ENCODE data around the gene IL1F10.

The IL1F10 gene

DNA sequence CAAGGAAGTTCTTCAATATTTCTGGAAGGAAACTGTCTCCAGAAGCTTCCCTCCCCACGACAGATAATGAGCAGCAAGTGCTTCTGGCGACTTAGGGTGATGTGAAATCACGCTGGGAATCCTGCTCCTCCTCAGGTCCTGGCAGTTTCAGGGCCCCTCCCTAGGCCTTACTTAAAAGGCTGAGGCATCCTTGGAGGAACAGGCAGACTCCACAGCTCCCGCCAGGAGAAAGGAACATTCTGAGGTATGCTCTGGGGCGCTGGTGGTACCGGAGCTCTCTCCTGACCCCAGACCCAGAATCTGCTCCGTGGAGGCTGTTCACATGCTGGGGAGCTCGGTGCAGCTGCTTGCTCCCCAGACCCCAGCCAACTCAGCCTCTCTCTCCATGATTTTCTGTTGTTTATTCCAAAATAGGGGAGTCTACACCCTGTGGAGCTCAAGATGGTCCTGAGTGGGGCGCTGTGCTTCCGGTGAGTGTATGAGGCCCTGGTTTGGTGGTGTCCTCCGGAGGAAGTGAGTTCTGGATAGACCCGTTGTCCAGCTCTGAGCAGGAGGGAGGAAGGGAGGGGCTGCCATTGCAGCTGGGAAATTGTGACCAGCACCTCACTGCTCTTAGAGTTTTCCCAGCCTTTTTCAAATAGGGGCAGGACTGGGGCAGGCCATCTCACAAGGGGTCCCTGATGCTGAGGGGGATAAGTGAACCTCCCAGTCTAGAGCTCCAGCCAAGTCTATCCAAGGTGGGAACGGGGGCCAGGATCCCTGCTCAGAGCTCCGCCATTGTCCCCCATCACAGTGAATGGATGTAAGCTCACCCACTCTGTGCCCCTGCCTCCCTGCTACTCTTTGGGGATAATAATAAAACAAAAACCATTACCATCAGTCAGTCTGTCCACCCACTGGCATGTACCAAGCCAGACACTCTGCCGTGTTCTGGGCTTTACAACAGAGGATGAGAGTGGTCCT, 8.5 kb upstream of the IL1F10 start, which contains the start of gene IL36RN:
TSS of gene IL36RN (plus strand) at position 201 of the 963 bp plus-strand sequence. CDS start at position 442, 241 bp downstream.
- DNase-seq (ENCODE audit: low read depth) = no peak

DNA sequence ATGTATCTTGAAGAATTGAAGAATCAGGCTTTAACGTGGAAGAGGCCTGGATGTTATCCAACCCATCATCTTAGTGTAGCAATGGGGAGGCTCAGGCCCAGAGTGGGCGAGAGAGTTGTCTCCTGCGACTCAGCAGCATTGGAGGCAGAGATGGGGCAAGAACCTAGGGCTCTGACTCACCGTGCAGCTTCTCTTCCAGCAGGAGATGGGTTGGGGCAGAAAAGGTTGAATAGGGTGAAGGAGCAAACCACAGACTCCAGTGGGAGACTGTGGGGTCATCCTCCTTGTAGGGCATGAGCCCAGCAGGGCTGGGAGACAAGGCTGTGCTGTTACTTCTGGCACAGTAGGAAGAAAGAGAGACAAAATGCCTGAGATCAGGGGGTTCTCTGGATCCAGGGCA, 7.4 kb upstream of the IL1F10 start:
- no peak for DNase-seq (ENCODE audit: low read depth)

DNA sequence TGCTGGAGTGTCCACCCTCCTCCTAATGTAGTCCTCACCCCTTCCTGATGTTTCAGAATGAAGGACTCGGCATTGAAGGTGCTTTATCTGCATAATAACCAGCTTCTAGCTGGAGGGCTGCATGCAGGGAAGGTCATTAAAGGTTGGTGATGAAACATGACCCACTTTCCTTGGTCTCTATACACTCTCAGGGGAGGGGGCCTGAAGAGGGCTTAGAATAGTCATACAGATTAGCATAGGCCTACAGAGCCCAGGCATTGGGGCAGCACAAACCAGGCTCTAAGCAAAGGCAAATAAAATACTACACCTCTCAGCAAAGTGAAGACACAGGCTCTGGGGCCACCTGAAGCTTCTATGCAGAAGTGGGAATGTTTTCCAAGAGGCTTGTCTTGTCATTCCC, 7.0 kb upstream of the IL1F10 start:
- no peak for DNase-seq (ENCODE audit: low read depth)

DNA sequence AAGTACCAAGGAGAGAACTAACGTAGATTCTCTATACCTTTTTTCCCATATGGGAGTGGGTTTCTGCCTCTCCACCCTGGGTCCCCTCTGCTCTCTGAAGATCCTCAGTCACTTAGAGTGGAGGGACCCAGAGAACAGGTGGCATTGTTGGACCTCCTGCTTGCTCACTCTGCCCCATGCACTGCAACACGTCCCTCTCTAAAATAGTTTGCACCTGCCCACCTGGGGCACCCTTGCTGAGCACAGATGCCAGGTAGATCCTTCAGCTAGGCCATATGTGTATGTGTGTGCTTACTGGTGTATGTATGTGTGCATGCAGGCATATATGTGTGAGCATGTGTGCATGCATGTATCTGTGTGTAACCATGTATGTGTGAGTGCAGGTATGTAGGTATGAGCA, 6.5 kb upstream of the IL1F10 start:
- no peak for DNase-seq (ENCODE audit: low read depth)

DNA sequence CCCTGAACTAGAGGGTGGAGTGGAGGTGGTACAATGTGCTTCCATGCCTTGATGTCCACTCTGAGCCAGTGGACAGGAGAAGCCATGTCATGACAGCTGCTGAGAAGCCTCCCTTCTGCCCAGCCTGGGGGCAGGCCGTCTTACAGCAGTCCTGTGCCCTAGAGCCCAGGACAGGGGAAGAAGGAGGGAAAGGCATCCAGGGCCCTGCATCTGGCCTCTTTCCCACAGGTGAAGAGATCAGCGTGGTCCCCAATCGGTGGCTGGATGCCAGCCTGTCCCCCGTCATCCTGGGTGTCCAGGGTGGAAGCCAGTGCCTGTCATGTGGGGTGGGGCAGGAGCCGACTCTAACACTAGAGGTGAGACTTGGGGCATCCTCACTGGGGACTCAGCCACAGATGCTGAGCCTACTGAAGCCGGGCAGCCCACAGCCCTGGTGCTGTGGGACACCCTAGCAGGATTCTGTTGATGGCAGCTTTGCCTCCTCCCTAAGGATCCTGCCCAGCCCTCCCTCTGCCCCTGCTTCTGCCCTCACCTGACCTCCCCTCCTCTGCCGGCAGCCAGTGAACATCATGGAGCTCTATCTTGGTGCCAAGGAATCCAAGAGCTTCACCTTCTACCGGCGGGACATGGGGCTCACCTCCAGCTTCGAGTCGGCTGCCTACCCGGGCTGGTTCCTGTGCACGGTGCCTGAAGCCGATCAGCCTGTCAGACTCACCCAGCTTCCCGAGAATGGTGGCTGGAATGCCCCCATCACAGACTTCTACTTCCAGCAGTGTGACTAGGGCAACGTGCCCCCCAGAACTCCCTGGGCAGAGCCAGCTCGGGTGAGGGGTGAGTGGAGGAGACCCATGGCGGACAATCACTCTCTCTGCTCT, 5.6 kb upstream of the IL1F10 start:
- no peak for DNase-seq (ENCODE audit: low read depth)

DNA sequence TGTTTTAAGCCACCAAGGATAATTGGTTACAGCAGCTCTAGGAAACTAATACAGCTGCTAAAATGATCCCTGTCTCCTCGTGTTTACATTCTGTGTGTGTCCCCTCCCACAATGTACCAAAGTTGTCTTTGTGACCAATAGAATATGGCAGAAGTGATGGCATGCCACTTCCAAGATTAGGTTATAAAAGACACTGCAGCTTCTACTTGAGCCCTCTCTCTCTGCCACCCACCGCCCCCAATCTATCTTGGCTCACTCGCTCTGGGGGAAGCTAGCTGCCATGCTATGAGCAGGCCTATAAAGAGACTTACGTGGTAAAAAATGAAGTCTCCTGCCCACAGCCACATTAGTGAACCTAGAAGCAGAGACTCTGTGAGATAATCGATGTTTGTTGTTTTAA, 3.5 kb upstream of the IL1F10 start:
- no peak for DNase-seq (ENCODE audit: low read depth)

DNA sequence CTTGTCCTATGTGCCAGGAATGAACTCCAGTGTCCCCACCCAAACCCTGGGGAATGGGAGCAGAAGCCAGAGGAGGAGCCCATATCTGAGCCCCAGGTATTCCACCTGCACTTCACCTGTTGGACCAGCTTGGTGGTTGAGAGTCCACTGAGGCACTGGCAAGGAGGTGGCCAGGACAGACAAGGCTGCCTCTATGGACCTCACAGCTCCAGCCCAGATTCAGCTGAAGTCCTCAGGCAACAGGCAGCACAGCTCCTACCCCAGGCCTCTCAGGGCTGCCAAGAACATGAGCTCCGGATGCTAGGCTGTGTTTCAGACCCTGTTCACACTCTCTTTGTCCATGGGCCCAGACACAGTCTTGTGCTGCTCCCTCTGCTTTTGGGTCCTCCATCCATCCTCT, 2.9 kb upstream of the IL1F10 start:
- no peak for DNase-seq (ENCODE audit: low read depth)

DNA sequence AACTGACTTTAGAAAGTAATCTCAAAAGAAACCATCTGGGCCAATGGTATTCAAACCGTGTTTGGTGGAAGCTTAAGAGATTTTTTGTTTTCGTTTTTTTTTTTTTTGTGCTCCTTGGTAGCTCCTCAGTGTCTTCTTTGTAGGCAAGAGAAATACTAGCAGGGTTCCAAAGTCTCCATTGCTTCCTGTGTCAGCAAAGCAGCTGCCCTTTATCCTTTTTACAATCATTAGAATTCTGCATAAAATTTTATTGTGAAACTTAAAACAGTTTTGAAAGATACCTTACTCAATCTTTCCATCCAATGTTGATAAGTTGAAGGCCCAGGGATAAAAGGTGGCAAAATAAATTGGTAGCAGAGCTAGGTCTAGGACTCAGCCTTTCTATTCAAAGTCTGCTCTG, 479 bp downstream of the IL1F10 start:
- DNase-seq (ENCODE audit: low read depth) = no peak

DNA sequence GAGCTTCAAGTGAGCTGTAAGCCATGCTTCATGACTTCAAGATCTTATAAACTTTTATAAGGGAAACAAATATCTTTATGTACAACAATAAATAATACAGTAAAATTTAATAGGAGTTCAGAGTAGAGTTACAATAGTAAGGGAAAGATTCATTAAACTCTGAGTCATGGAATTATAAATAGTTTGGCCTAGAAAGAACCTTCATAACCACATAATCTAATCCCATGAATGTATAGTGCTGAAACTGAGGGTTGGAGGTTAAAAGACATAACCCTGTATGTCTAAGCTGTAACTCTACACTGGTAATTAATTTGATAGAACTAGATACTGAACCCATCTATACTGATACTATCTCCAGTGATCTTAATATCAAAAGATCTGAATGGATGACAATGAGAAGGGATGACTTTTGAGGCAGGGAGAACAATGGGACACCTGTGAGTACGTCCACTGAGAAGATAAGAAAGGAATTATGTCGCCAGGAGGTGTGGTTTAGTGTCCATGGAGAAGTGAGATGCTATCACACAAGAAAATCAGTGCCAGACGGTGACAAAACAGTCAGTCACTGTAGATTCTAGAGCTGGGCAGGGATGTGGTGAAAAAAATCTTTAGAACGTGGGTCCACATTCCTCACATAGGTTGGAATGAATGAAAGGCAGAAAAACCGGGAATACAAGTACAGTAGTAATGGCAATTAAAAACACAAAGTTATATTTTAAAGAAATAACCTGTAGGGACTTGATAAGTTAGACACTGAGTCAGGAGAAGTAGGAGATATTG, 1.1 kb downstream of the IL1F10 start:
- DNase-seq (ENCODE audit: low read depth) = no peak

DNA sequence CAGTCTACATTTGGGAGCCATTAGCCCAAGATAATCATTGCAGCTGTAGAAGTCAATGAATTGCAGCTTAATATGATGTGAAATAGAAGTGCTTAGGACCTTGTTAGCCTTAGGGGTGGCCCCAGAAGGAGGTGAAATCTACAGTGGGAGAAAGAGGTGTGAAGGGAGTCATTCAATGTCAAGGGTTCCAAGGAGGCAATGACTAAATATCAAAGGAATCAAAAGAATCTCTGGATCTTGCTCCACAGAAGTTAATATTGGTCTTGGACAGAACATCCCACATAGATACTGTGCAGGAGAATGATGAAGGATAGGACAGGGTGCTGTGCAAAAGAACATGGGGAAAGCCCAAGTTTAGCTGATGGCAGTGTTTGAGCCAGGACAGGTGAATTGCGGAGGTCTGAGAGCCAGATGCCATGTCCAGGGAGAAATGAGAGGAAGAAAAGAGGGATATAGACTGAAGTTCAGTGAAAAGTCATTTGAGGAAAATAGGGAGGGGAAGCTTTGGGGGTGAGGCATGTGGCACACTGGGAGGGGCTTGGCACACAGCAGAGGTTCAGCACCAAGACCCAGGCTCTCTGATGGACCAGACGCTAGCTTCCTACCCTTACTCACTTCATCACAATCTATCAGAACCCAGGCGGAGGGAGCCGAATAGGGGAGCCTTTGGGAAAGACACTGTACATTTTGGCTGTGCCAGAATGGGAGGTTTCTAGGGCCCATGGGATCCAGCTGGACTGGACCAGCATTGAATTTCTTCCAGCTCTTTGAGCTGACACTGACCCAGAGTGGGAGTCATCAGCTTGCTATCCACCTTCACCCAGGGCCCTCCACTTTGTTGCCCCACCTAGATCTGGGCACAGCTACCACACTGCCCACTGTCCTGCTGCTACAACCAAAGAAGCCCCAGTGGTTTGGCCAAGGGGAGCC, 2.2 kb downstream of the IL1F10 start:
- DNase-seq (ENCODE audit: low read depth) = no peak

DNA sequence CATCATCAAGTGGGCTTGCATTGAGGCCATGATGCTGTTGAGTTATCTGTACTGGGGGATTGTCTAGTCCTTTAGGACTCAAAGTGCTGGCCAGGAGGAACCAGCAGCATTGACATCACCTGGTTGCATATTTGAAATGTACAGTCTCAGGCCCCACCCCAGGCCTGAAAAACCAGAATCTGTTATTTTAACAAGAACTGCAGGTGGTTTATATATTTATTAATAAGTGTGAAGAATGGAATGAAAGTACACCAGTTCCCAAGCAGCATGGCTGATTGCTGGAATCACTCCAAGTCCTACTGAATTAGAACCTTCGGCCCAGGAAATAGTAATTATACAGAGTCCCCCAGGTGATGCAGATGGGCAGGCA, 2.8 kb downstream of the IL1F10 start:
- DNase-seq (ENCODE audit: low read depth) = no peak

DNA sequence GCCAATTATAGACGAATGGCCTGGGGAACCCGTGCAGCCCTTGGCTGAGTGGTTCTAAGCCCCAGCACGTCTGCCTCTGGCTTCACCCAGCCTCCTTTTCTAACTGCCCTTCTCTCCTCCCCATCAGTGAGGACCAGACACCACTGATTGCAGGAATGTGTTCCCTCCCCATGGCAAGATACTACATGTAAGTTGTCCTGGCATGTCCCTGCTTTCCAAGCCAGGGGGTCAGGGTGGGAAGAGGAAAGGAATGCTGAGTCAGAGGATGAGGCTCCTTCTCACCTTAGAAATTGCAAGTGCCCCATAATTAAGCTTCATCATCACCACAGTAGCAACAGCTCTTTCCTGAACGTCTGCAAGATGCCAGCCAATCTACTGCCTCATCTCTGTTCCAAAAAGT, 4.8 kb downstream of the IL1F10 start:
- DNase-seq (ENCODE audit: low read depth) = no peak

DNA sequence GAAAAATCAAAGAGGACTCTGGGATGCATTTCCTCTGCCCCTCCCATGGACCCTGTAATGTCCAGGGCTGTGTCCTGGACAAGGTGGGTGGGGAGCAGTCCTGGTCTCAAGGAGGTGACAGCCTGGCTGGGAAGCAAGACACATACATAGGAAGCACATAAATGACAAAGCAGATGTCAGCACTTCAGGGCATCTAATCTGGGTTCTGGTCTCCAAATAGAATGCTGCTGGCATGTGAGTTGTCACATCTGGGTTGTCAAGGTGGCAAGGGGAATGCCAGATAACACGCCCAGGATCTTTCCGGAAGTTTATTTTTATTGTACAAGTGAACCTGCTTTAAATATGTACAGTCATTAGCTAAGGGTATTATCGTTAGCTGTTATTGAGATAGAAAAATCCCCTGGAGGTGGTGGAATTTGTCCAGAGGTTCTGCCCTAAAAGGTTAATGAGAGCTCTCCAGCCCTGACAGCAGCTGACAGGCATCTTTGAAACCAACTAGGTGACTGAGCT, 5.6 kb downstream of the IL1F10 start:
- no peak for DNase-seq (ENCODE audit: low read depth)

DNA sequence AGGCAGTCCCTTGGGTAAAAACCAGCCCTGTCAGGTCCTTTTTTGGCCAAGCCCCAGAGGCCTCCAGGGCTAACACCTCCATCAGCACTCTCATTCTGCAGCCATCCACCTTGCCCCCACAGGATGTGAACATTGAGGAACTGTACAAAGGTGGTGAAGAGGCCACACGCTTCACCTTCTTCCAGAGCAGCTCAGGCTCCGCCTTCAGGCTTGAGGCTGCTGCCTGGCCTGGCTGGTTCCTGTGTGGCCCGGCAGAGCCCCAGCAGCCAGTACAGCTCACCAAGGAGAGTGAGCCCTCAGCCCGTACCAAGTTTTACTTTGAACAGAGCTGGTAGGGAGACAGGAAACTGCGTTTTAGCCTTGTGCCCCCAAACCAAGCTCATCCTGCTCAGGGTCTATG, 7.3 kb downstream of the IL1F10 start:
- no peak for DNase-seq (ENCODE audit: low read depth)

DNA sequence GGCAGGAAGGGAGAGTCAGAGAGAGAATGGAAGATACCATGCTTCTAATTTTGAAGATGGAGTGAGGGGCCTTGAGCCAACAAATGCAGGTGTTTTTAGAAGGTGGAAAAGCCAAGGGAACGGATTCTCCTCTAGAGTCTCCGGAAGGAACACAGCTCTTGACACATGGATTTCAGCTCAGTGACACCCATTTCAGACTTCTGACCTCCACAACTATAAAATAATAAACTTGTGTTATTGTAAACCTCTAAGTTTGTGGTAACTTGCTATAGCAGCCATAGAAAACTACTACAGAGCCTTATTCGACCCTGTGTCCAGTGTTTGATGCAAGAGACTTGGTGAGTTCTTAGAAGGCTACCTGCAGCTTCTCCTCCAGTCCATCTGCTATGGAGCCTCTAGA, 7.8 kb downstream of the IL1F10 start:
- no peak for DNase-seq (ENCODE audit: low read depth)

DNA sequence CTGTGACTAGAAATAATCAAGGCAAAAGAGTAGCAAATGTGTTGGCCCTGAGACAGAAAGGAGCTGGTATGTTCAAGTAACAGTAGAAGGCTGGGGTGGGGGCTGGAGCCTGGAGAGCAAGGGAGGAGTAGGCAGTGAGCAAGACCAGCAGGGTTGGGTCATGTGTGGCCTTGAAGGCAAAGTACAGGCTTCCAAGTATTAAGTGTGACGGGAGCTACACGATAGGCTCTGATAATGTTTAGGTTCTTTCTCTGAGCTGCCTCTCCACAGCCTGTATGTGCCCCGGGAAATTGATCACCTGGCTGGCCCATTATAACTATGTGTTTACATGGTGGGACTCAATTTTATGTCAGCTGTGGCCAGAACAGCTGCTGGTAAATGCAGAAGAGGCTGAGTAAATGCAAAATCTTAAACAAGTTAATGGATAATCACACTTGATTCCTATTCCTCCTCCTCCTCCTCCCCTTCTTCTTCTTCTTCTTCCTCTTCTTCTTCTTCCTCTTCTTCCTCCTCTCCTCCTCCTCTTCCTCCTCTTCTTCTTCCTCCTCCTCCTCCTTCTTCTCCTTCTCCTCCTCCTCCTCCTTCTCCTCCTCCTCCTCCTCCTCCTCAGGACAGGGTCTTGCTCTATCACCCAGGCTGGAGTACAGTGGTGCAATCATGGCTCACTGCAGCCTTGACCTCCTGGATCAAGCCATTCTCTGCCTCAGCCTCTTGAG, 9.3 kb downstream of the IL1F10 start:
- DNase-seq (ENCODE audit: low read depth) = no peak

DNA sequence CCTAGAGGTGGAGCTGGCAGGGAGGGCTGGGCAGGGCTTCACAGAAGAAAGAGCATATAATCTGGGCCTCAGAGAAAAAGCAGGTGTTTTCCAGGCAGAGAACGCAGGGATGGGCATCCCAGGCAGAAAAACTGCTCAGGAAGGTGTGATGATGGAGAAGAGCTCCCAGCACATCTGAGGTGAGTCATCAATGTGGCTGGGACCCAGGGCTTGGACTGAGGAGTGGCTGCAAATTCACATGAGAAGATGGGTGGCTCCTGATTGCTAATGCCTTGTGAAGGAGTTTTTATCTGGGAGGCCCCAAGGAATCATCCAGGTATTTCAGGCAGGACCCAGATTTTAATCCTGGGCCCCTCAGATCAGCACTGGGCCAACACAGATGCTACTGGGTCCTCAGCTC, 10.2 kb downstream of the IL1F10 start:
- DNase-seq (ENCODE audit: low read depth) = no peak

DNA sequence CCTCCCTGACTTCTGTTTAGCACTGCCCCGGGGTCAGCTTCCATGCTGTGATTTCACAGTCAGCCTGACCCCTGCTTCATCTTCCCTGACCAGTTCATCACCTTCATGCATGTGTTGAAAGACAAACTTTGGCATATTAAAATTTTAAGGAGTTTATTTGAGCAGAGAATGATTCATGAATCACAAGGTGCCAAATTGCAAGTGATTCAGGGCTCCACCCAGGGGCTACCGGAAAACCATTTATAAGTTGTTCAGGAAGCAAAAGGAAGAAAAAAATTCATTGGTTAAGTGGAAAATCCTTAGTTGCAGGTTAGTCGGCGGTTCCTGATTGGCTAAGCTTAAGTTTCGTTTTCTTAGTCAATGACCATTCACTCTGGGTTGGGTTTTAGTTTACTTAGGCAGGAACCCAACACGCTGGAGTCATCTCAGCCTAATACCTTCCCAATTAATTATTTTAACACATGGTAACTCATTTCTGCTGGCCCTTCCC, 10.6 kb downstream of the IL1F10 start:
- no peak for DNase-seq (ENCODE audit: low read depth)

DNA sequence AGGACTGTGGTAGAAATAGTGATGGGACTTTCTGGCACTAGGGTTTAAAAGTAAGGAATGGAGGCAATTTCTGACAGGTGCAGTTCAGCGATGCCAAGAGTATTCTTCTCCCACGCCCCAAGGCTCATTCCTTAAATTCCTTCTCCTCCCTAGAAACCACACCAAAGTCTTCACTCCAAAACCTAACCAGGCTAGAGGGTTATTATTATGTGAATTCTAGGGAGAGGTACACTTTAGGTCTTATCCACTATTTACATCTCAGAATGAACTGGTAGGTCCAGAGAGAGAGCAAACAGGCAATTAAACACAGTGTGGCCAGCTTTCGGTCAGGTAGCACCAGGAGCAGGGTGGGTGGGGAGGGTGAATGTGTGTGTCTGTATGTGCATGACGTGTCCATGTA, 11.4 kb downstream of the IL1F10 start:
- DNase-seq (ENCODE audit: low read depth) = no peak

DNA sequence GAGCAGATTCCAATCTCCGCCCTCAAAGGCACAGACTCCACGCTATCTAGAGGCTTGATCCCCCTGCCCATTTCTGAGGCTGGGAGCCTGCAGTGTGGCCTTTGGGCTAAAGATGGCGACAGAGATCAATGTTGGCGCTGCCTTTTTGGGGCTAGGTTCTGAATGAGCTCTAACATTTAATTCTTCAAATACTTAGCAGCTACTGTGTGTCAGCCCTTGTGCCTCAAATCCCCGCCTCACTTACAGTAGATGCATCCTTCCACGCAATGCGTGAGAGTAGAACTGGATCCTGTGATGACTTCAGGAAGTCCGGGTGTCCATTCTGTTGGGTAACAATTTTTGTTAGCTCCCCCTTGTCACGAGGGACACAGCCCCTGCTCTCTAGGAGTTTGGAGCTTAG, 12.4 kb downstream of the IL1F10 start:
- DNase-seq (ENCODE audit: low read depth) = peak; percentile 19
